Neural cell (in vitro differentiated cells): ENCODE results near the gene ST3GAL3. TPM values are rescaled to one million over a fixed set of nuclear protein-coding genes. Genes with fewer than 3 reads are reported as not detected.

Experiments used
- H2AFZ ChIP-seq: fragments of 200-600, 300-800 bp; sonication (generic), shearing (Covaris generic); 2 replicates; pipeline ENCODE4 v1.6.0; 2014; ENCODE audit warnings: low read depth, mild to moderate bottlenecking, antibody characterized with exemption, low read length, moderate library complexity
- H3F3A ChIP-seq: fragments of 200-600 bp; shearing (Covaris generic); 2 replicates; pipeline ENCODE4 v1.6.1; 2016; ENCODE audit warnings: mild to moderate bottlenecking, moderate library complexity, mixed read lengths, antibody characterized with exemption, low read length; ENCODE audit not compliant: insufficient read depth, poor library complexity, severe bottlenecking
- H3K27ac ChIP-seq: fragments of 200-600, 300-800 bp; sonication (generic), shearing (Covaris generic); 2 replicates; pipeline ENCODE4 v1.5.1; 2014; ENCODE audit warnings: mild to moderate bottlenecking, low read length, moderate library complexity
- H3K27me3 ChIP-seq: fragments of 300-800, 200-600 bp; sonication (generic), shearing (Covaris generic); 2 replicates; pipeline ENCODE4 v1.6.0; 2014; ENCODE audit warnings: mild to moderate bottlenecking, low read depth, low read length, moderate library complexity; ENCODE audit not compliant: insufficient read depth
- H3K36me3 ChIP-seq: fragments of 300-800, 200-600 bp; sonication (generic), shearing (Covaris generic); 2 replicates; pipeline ENCODE4 v1.5.1; 2014; ENCODE audit warnings: mild to moderate bottlenecking, antibody characterized with exemption, low read length, moderate library complexity; ENCODE audit not compliant: insufficient read depth
- H3K4me2 ChIP-seq: fragments of 300-800, 200-600 bp; sonication (generic), shearing (Covaris generic); 2 replicates; pipeline ENCODE4 v1.6.0; 2014; ENCODE audit warnings: mild to moderate bottlenecking, low read length
- H3K4me3 ChIP-seq: fragments of 300-800, 200-600 bp; sonication (generic), shearing (Covaris generic); 2 replicates; pipeline ENCODE4 v1.5.1; 2014; ENCODE audit warnings: mild to moderate bottlenecking, low read length, moderate library complexity
- H3K79me2 ChIP-seq: fragments of 200-600 bp; shearing (Covaris generic); replicated peaks from 2 replicates; pipeline ENCODE4 v1.6.0; 2014; ENCODE audit warnings: mild to moderate bottlenecking, low read length, moderate library complexity; ENCODE audit not compliant: insufficient read depth
- H3K9ac ChIP-seq: fragments of 300-800, 200-600 bp; sonication (generic), shearing (Covaris generic); 2 replicates; pipeline ENCODE4 v1.6.1; 2016; ENCODE audit warnings: mild to moderate bottlenecking, low read length, mixed read lengths
- H3K9me2 ChIP-seq: fragments of 200-600 bp; shearing (Covaris generic); 2 replicates; pipeline ENCODE4 v1.6.1; 2016; ENCODE audit warnings: mild to moderate bottlenecking, low read length, mixed read lengths; ENCODE audit not compliant: insufficient read depth
- H3K9me3 ChIP-seq: fragments of 200-600, 300-800 bp; sonication (generic), shearing (Covaris generic); 2 replicates; pipeline ENCODE4 v1.6.1; 2016; ENCODE audit warnings: mild to moderate bottlenecking, mixed run types, low read length, moderate library complexity, mixed read lengths
- H4K20me1 ChIP-seq: fragments of 200-600 bp; shearing (Covaris generic); 2 replicates; pipeline ENCODE4 v1.6.1; 2016; ENCODE audit warnings: mild to moderate bottlenecking, mixed run types; ENCODE audit not compliant: insufficient read depth
- CTCF ChIP-seq: fragments of 450-650 bp; IDR thresholded peaks from 2 replicates; pipeline ENCODE4 v1.5.1; 2014; ENCODE audit warnings: antibody characterized with exemption, mild to moderate bottlenecking, moderate library complexity; ENCODE audit not compliant: poor library complexity, severe bottlenecking
- EP300 ChIP-seq: fragments of 450-650 bp; conservative IDR thresholded peaks from 2 replicates; pipeline ENCODE4 v1.6.1; 2014; ENCODE audit warnings: antibody characterized with exemption, mild to moderate bottlenecking, moderate library complexity; ENCODE audit not compliant: poor library complexity, severe bottlenecking
- EZH2 ChIP-seq: fragments of 200-600, 300-800 bp; shearing (Covaris generic), sonication (generic); IDR thresholded peaks from 2 replicates; pipeline ENCODE4 v1.6.1; 2014; ENCODE audit warnings: antibody characterized with exemption, low read length, borderline replicate concordance, mild to moderate bottlenecking; ENCODE audit not compliant: insufficient read depth, poor library complexity, severe bottlenecking
- MXI1 ChIP-seq: fragments of 450-650 bp; conservative IDR thresholded peaks from 2 replicates; pipeline ENCODE4 v1.6.1; 2014; ENCODE audit warnings: antibody characterized with exemption, mild to moderate bottlenecking; ENCODE audit not compliant: poor library complexity, severe bottlenecking
- POLR2AphosphoS5 ChIP-seq: IDR thresholded peaks from 2 replicates; pipeline ENCODE4 v1.6.1; 2012
- RAD21 ChIP-seq: fragments of 450-650 bp; conservative IDR thresholded peaks from 2 replicates; pipeline ENCODE4 v1.6.1; 2014; ENCODE audit warnings: antibody characterized with exemption, mild to moderate bottlenecking, moderate library complexity
- REST ChIP-seq: IDR thresholded peaks from 2 replicates; pipeline ENCODE4 v1.6.1; 2012; ENCODE audit warnings: borderline replicate concordance
- SMC3 ChIP-seq: fragments of 450-650 bp; conservative IDR thresholded peaks from 2 replicates; pipeline ENCODE4 v1.6.1; 2014; ENCODE audit warnings: antibody characterized with exemption, mild to moderate bottlenecking, moderate library complexity; ENCODE audit not compliant: poor library complexity
- TAF1 ChIP-seq: IDR thresholded peaks from 2 replicates; pipeline ENCODE4 v1.6.1; 2012; ENCODE audit warnings: low read depth
- polyA plus RNA-seq: library from polyadenylated mRNA; depleted of rRNA; stranded (reverse); fragments of >200 nt; gene quantifications from 2 replicates; pipeline ENCODE4 v1.2.3, GENCODE V29; 2014

ST3GAL3 gene
- polyA plus RNA-seq, 1 donor from 2014 or later = 36.8 TPM

GRCh38 chr1:43803105-43803504, 95.8 kb downstream of the ST3GAL3 start:
- H4K20me1 ChIP-seq = no peaks in the 10 kb centered on the region
- no peaks in the 10 kb centered on the region for H3K9me3 ChIP-seq
- H3K4me2 ChIP-seq = no peak overlapping the region
- H3K27ac ChIP-seq = no peak overlapping the region
- H3K27me3 ChIP-seq = no peaks in the 10 kb centered on the region
- H3K9me2 ChIP-seq = no peaks in the 10 kb centered on the region
- TF ChIP-seq CTCF (no peak), RAD21 (no peak), REST (no peak), EP300 (no peak), MXI1 (no peak), SMC3 (no peak), TAF1 (no peak), POLR2AphosphoS5 (no peak), EZH2 (no peak)
- H2AFZ ChIP-seq = no peak overlapping the region
- no peaks in the 10 kb centered on the region for H3K79me2 ChIP-seq
- no peaks in the 10 kb centered on the region for H3F3A ChIP-seq
- H3K36me3 ChIP-seq = no peaks in the 10 kb centered on the region
- H3K9ac ChIP-seq = no peak overlapping the region
- no peak overlapping the region for H3K4me3 ChIP-seq

DNA sequence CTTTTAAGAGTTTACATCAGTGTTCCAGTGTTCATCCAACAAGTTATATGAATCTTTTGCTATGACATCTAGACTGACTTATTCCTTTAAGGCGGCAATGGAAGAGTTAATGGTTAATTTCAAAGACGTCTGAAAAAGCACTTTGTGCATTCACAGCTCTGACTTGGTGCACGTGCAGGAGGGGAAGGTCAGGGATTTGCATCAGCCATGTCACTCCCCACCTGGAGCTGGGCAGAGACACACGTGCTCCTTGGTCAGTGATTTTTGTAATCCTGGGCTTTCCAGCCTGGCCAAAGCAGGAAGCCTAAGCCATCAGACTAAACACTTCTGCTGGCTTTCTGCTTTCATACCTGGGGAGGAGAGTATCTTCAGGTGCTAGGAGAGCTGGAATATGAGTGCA, 96.3 kb downstream of the ST3GAL3 start:
- Histone ChIP-seq H3K9ac (no peak overlapping the region), H3K9me2 (no peaks in the 10 kb centered on the region), H3K27me3 (no peaks in the 10 kb centered on the region), H3K27ac (no peak overlapping the region), H3K36me3 (no peaks in the 10 kb centered on the region), H3K9me3 (no peaks in the 10 kb centered on the region), H4K20me1 (no peaks in the 10 kb centered on the region), H3K4me3 (no peak overlapping the region), H3K79me2 (no peaks in the 10 kb centered on the region), H3F3A (no peaks in the 10 kb centered on the region), H3K4me2 (no peak overlapping the region), H2AFZ (no peak overlapping the region)
- TF ChIP-seq CTCF = no peak
- TF ChIP-seq EZH2 = no peak
- TF ChIP-seq REST = no peak
- no peak for TF ChIP-seq POLR2AphosphoS5
- TF ChIP-seq EP300 = no peak
- no peak for TF ChIP-seq RAD21
- no peak for TF ChIP-seq MXI1
- TF ChIP-seq TAF1 = no peak
- no peak for TF ChIP-seq SMC3
